HepG2 (cell line): ENCODE results near the gene HEXA. TPM values are rescaled to one million over a fixed set of nuclear protein-coding genes. Genes with fewer than 3 reads are reported as not detected.

ENCODE experiments used
- ATAC-seq: fragments of 200-7000 bp; cut with Tn5 transposase; 3 replicates; pipeline ENCODE4 v1.9.1; 2020; ENCODE audit warnings: mild to moderate bottlenecking, moderate library complexity
- BruUV-seq: library from RNA; stranded (reverse); fragments of 400-500 nt; replicated peaks from 2 replicates; lab custom pipeline; 2021; lab: Mats Ljungman, UMichigan
- CTCF ChIA-PET: fragments of 300-600 bp; formaldehyde crosslinking; extraction: SDS; loops from one replicate; lab custom pipeline; 2021; ENCODE audit warnings: low total read pairs, inconsistent platforms, low intra/inter-chr PET ratio; lab: Yijun Ruan, JAX
- POLR2A ChIA-PET: fragments of 350-600 bp; sonication (Branson Sonifier 250); formaldehyde crosslinking; loops from one replicate; lab custom pipeline; 2020; ENCODE audit warnings: antibody characterized with exemption, inconsistent platforms; lab: Yijun Ruan, JAX
- DNase-seq: peaks from one replicate; pipeline ENCODE4 v3.0.0-alpha.2; 2015; ENCODE audit warnings: low spot score
- FAIRE-seq: peaks from 3 replicates; lab custom pipeline; 2011; peaks lifted over from hg19 to GRCh38; lab: Jason Lieb, UNC
- H2AFZ ChIP-seq: one replicate; pipeline ENCODE4 v1.6.1; 2011; ENCODE audit warnings: low read length, inconsistent platforms
- H3K27ac ChIP-seq: fragments of 300-600 bp; 3 replicates; pipeline ENCODE4 v1.8.0; 2011; ENCODE audit warnings: mixed run types, mild to moderate bottlenecking, mixed read lengths, low read length, inconsistent platforms; ENCODE audit not compliant: insufficient read depth; ENCODE audit errors: extremely low read length
- H3K27me3 ChIP-seq, 2 experiments: fragments of 200-600 bp in 1 of 2; 2 replicates in 1 of 2; 3 replicates in 1 of 2; pipeline versions ENCODE4 v1.6.0 to v1.8.0; 2011; ENCODE audit warnings: low read length in 2 of 2, mild to moderate bottlenecking in 2 of 2, moderate library complexity in 2 of 2, inconsistent platforms in 1 of 2; ENCODE audit not compliant: insufficient read depth in 2 of 2, control insufficient read depth in 1 of 2
- H3K36me3 ChIP-seq, 2 experiments: fragments of 200-600 bp in 1 of 2; replicated peaks in 1 of 2; 2 replicates in 1 of 2; 3 replicates in 1 of 2; pipeline versions ENCODE4 v1.5.1 to v1.8.0; 2011; ENCODE audit warnings: low read length in 2 of 2, inconsistent platforms in 1 of 2; ENCODE audit not compliant: insufficient read depth in 2 of 2, control insufficient read depth in 1 of 2
- H3K4me1 ChIP-seq: 2 replicates; pipeline ENCODE4 v1.5.1; 2012; ENCODE audit warnings: low read length, inconsistent platforms; ENCODE audit not compliant: insufficient read depth
- H3K4me2 ChIP-seq: 2 replicates; pipeline ENCODE4 v1.6.0; 2011; ENCODE audit warnings: low read depth, low read length, inconsistent platforms
- H3K4me3 ChIP-seq, 3 experiments: fragments of 200-600 bp in 1 of 3; sonication (generic), shearing (Covaris generic) in 1 of 3; replicated peaks in 1 of 3; 2 replicates each; pipeline ENCODE4 v1.5.1; 2011 to 2016; ENCODE audit warnings: low read length in 3 of 3, inconsistent platforms in 2 of 3, low read depth in 2 of 3, mild to moderate bottlenecking in 2 of 3, control low read depth in 1 of 3, mixed read lengths in 1 of 3; ENCODE audit not compliant: insufficient read depth in 1 of 3
- H3K79me2 ChIP-seq: one replicate; pipeline ENCODE4 v1.6.1; 2011; ENCODE audit warnings: low read length, inconsistent platforms; ENCODE audit not compliant: insufficient read depth
- H3K9ac ChIP-seq: 2 replicates; pipeline ENCODE4 v1.6.0; 2011; ENCODE audit warnings: mild to moderate bottlenecking, low read depth, low read length, inconsistent platforms; ENCODE audit not compliant: insufficient read depth
- H3K9me3 ChIP-seq: 2 replicates; pipeline ENCODE4 v1.5.1; 2012; ENCODE audit warnings: mild to moderate bottlenecking, low read length
- H4K20me1 ChIP-seq: 2 replicates; pipeline ENCODE4 v1.6.0; 2011; ENCODE audit warnings: inconsistent platforms, mild to moderate bottlenecking, low read length, moderate library complexity; ENCODE audit not compliant: insufficient read depth
- CHD4 ChIP-seq: fragments of 200-600 bp; sonication (generic); IDR thresholded peaks from 2 replicates; pipeline ENCODE4 v1.7.0; 2017; ENCODE audit warnings: mild to moderate bottlenecking, low read length, borderline replicate concordance
- ELF1 ChIP-seq: sonication (generic); formaldehyde crosslinking; IDR thresholded peaks from 2 replicates; pipeline ENCODE4 v1.4.0; 2020; ENCODE audit warnings: missing genetic modification reagents
- GATAD1 ChIP-seq: IDR thresholded peaks from 2 replicates; pipeline ENCODE4 v1.6.1; 2016; ENCODE audit warnings: missing genetic modification reagents, missing compliant biosample characterization
- GFI1 ChIP-seq: sonication (generic); formaldehyde crosslinking; IDR thresholded peaks from 2 replicates; pipeline ENCODE4 v1.5.0; 2020; ENCODE audit warnings: missing genetic modification reagents, mild to moderate bottlenecking, borderline replicate concordance
- MATR3 ChIP-seq: sonication (generic); formaldehyde crosslinking; IDR thresholded peaks from 2 replicates; pipeline ENCODE4 v1.4.0; 2020; ENCODE audit warnings: missing genetic modification reagents
- MEF2D ChIP-seq: sonication (generic); formaldehyde crosslinking; IDR thresholded peaks from 2 replicates; pipeline ENCODE4 v1.5.1; 2020; ENCODE audit warnings: mild to moderate bottlenecking, missing genetic modification reagents
- NFE2L1 ChIP-seq: sonication (generic); formaldehyde crosslinking; IDR thresholded peaks from 2 replicates; pipeline ENCODE4 v1.4.0; 2020; ENCODE audit warnings: missing genetic modification reagents, mild to moderate bottlenecking, borderline replicate concordance
- PRPF4 ChIP-seq: fragments of 200-400 bp; formaldehyde crosslinking; IDR thresholded peaks from 2 replicates; pipeline ENCODE4 v1.6.1; 2016; ENCODE audit warnings: low read length, low read depth; ENCODE audit not compliant: poor library complexity, severe bottlenecking
- RFXANK ChIP-seq: IDR thresholded peaks from 2 replicates; pipeline ENCODE4 v1.6.1; 2016
- SP5 ChIP-seq: IDR thresholded peaks from 2 replicates; pipeline ENCODE4 v1.6.1; 2016; ENCODE audit warnings: low read depth, borderline replicate concordance
- TP53 ChIP-seq: sonication (generic); formaldehyde crosslinking; conservative IDR thresholded peaks from 2 replicates; pipeline ENCODE4 v1.4.0; 2020; ENCODE audit warnings: missing genetic modification reagents
- WIZ ChIP-seq: sonication (generic); formaldehyde crosslinking; IDR thresholded peaks from 2 replicates; pipeline ENCODE4 v1.5.1; 2020; ENCODE audit warnings: mild to moderate bottlenecking, missing genetic modification reagents
- ZNF253 ChIP-seq: sonication (generic); formaldehyde crosslinking; IDR thresholded peaks from 2 replicates; pipeline ENCODE4 v1.8.0; 2022; ENCODE audit warnings: mild to moderate bottlenecking, missing genetic modification reagents, borderline replicate concordance
- ZNF282 ChIP-seq: fragments of 450-650 bp; IDR thresholded peaks from 2 replicates; pipeline ENCODE4 v1.6.1; 2018; ENCODE audit not compliant: partially characterized antibody
- ZNF343 ChIP-seq: sonication (generic); formaldehyde crosslinking; IDR thresholded peaks from 2 replicates; pipeline ENCODE4 v1.4.0; 2020; ENCODE audit warnings: mild to moderate bottlenecking, missing genetic modification reagents
- ZNF430 ChIP-seq: sonication (generic); formaldehyde crosslinking; IDR thresholded peaks from 2 replicates; pipeline ENCODE4 v1.9.0; 2021; ENCODE audit warnings: mild to moderate bottlenecking, missing genetic modification reagents
- ZNF558 ChIP-seq: sonication (generic); formaldehyde crosslinking; IDR thresholded peaks from 2 replicates; pipeline ENCODE4 v1.9.0; 2022; ENCODE audit warnings: mild to moderate bottlenecking, missing genetic modification reagents, borderline replicate concordance
- WGBS: methylation state at CpG from one replicate; pipeline ENCODE4 v1.1.6; 2017; ENCODE audit warnings: low lambda C conversion rate; 5-methylcytosine and 5-hydroxymethylcytosine counted together
- in situ Hi-C: cut with HindIII; loops from 2 replicates; pipeline ENCODE4 v1.10.0; 2017; ENCODE audit warnings: low pct_unique_long_range_greater_than_20kb; ENCODE audit not compliant: extremely low pct_ligation_motif_present
- intact Hi-C: fragments of 100-400 bp; cut with micrococcal nuclease; formaldehyde crosslinking; loops from one replicate; pipeline ENCODE4 v1.10.0; 2022; ENCODE audit not compliant: unreplicated experiment
- polyA plus RNA-seq, 8 experiments: library from polyadenylated mRNA; depleted of rRNA in 3 of 8; stranded (reverse) in 7 of 8; unstranded in 1 of 8; fragments of >200 nt; fragmentation: Illumina TruSeq in 4 of 8; extraction: Trizol in 4 of 8; gene quantifications; 2 replicates each; pipeline versions ENCODE4 v1.2.1 to v1.2.3, GENCODE V29; 2011 to 2016; ENCODE audit warnings: low read depth in 4 of 8, missing spikeins in 1 of 8, mixed read lengths in 1 of 8; ENCODE audit not compliant: insufficient read depth in 1 of 8
- total RNA-seq, 5 experiments: library from RNA; depleted of rRNA; stranded (reverse); fragments of >200 nt; fragmentation: Illumina TruSeq; extraction: Trizol; gene quantifications; 2 replicates each; pipeline ENCODE4 v1.2.3, GENCODE V29; 2016; ENCODE audit warnings: low read depth in 1 of 5
- TF ChIP-seq, protein P1 (sequence below), 2 experiments: sonication (generic) in 1 of 2; formaldehyde crosslinking in 1 of 2; IDR thresholded peaks; 2 replicates each; pipeline versions ENCODE4 v1.5.1 to v1.6.1; 2011 to 2020; ENCODE audit warnings: borderline replicate concordance in 1 of 2, low read depth in 1 of 2, low read length in 1 of 2, mild to moderate bottlenecking in 1 of 2, missing genetic modification reagents in 1 of 2, moderate library complexity in 1 of 2
- TF ChIP-seq, protein P2 (sequence below): sonication (generic); IDR thresholded peaks from 2 replicates; pipeline ENCODE4 v1.6.1; 2016; ENCODE audit warnings: low read depth, borderline replicate concordance

Gene HEXA
- total and polyA plus RNA-seq, 2 of the 13 experiments (the other 11 are each of a cell fraction or from before 2014, with no cell fraction given): 106 to 219 TPM

DNA sequence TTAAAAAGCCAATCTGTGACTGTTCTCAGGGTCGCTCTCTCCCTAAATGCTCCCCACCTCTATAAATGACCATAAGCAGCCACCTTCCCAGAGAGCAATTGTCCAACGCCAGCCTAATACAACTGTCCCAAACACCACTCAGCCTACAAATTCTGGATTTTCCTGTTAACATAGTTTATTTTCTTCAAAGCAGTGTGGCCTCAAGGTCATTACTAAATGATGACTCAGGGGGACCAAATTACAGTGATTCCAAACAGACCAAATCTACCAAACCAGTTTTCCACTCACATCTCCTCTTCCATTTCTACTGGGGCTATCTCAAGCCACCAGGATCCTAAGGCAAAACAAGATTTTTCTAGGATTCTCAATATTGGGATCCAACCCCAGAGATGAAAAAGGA, 22.5 kb downstream of the HEXA start (continued):
- TF ChIP-seq WIZ (CRISPR knock-in tag): no peak

DNA sequence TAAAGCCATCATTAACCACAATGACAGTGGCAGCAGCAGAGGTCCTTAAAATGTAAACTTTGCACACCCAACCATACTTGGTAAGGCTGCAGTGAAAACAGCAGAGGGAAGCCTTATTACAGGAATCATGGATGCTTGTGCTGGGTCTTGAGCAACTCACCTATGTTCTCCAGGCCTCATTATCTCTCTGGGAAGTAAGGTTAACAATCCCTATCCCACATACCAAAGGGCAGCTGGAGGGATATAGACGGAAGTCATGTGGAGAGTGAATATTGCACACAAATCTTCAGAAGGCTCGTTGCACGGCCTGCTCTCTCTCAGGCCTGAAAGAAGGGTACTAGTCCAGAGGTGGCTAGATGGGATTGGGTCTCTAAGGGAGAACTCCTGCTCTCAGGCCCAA, 30.0 kb downstream of the HEXA start:
- Histone ChIP-seq H3K79me2 (no peaks in the 10 kb centered on the region), H4K20me1 (no peaks in the 10 kb centered on the region), H3K4me2 (no peak overlapping the region), H3K27ac (no peak overlapping the region), H3K36me3 (peaks cover 39 to 58% of the 10 kb centered on the region in 2 experiments), H3K4me1 (peaks cover 9% of the 10 kb centered on the region; the same call in 1 of the 2 replicates), H3K9ac (no peak overlapping the region), H3K4me3 (no peak overlapping the region), H3K9me3 (no peaks in the 10 kb centered on the region), H3K27me3 (no peaks in the 10 kb centered on the region), H2AFZ (no peak overlapping the region)
- no TSS peak for BruUV-seq
- WGBS: 93% methylated on average over 3 of the region's 3 CpGs
- ATAC-seq (no peak), DNase-seq (no peak), FAIRE-seq (no peak)
- POLR2A ChIA-PET: no interaction called here
- in situ Hi-C loops (no loop called here), intact Hi-C loops (loop anchor here (10.0 kb wide), 1 partner anchor 189 kb away; no protein-coding TSS in a partner anchor)
- TF ChIP-seq RFXANK (CRISPR knock-in tag) (no peak), GFI1 (CRISPR knock-in tag) (no peak), ZNF558 (CRISPR knock-in tag) (no peak), ZNF343 (no peak), CHD4 (no peak), ELF1 (CRISPR knock-in tag) (no peak), ZNF430 (no peak), MATR3 (CRISPR knock-in tag) (no peak), PRPF4 (no peak), TP53 (CRISPR knock-in tag) (no peak), MEF2D (no peak), ZNF253 (CRISPR knock-in tag) (no peak), SP5 (no peak), NFE2L1 (CRISPR knock-in tag) (no peak), ZNF282 (no peak), GATAD1 (no peak)
- TF ChIP-seq, protein P1, sequence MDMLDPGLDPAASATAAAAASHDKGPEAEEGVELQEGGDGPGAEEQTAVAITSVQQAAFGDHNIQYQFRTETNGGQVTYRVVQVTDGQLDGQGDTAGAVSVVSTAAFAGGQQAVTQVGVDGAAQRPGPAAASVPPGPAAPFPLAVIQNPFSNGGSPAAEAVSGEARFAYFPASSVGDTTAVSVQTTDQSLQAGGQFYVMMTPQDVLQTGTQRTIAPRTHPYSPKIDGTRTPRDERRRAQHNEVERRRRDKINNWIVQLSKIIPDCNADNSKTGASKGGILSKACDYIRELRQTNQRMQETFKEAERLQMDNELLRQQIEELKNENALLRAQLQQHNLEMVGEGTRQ (IDR thresholded peaks at IDR 0.05; ENCODE audit: low read depth, low read length): no peak
- TF ChIP-seq, protein P1 (CRISPR knock-in tag; IDR thresholded peaks at IDR 0.05; ENCODE audit: borderline replicate concordance): no peak
- TF ChIP-seq, protein P2, sequence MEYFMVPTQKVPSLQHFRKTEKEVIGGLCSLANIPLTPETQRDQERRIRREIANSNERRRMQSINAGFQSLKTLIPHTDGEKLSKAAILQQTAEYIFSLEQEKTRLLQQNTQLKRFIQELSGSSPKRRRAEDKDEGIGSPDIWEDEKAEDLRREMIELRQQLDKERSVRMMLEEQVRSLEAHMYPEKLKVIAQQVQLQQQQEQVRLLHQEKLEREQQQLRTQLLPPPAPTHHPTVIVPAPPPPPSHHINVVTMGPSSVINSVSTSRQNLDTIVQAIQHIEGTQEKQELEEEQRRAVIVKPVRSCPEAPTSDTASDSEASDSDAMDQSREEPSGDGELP: no peak
- CTCF ChIA-PET: no interaction called here
